Hematopoietic multipotent progenitor cell treated with erythropoietin and hydrocortisone succinate and interleukin-3 and kit ligand, for 17 days (in vitro differentiated cells): ENCODE measurements around the gene TMEM151B.

Experiments used
- DNase-seq: peaks from one replicate; pipeline ENCODE4 v3.0.0-alpha.2; 2015; ENCODE audit warnings: low spot score

TMEM151B gene

GRCh38 chr6:44232676-44233566, 37.3 kb upstream of the TMEM151B start:
- DNase-seq = no peak

- no peak for DNase-seq
These were observed 36.6 kb upstream of the TMEM151B start for GRCh38 chr6:44233567-44234100.

GRCh38 chr6:44234101-44235025, 35.9 kb upstream of the TMEM151B start:
- DNase-seq = peak; percentile 76

GRCh38 chr6:44235269-44235668, 35.0 kb upstream of the TMEM151B start:
- no peak for DNase-seq

- DNase-seq = peak; percentile 7
These were observed 34.2 kb upstream of the TMEM151B start for GRCh38 chr6:44235891-44236516.

GRCh38 chr6:44237021-44237812, 33.0 kb upstream of the TMEM151B start:
- DNase-seq = peak; percentile 97

GRCh38 chr6:44237813-44238433, 32.3 kb upstream of the TMEM151B start:
- peak; percentile 91 for DNase-seq

- no peak for DNase-seq
These were observed 31.4 kb upstream of the TMEM151B start for GRCh38 chr6:44238687-44239350.

GRCh38 chr6:44243345-44243744, 26.9 kb upstream of the TMEM151B start:
- DNase-seq = no peak

- DNase-seq = no peak
These were observed 24.8 kb upstream of the TMEM151B start for GRCh38 chr6:44245391-44245911.

GRCh38 chr6:44245912-44246662, 24.2 kb upstream of the TMEM151B start:
- DNase-seq = peak; percentile 89

- DNase-seq = peak; percentile 97
These were observed 23.4 kb upstream of the TMEM151B start, which contains the start of gene HSP90AB1 for GRCh38 chr6:44246663-44247337. TSS of gene HSP90AB1 (plus strand) at chr6:44247101. CDS start at chr6:44248630, 1,529 bp downstream.

GRCh38 chr6:44247338-44248302, 22.6 kb upstream of the TMEM151B start:
- peak; percentile 88 for DNase-seq

- peak; percentile 39 for DNase-seq
These were observed 21.7 kb upstream of the TMEM151B start for GRCh38 chr6:44248579-44248978.

GRCh38 chr6:44249082-44249748, 21.0 kb upstream of the TMEM151B start:
- DNase-seq = no peak

GRCh38 chr6:44250067-44250717, 20.1 kb upstream of the TMEM151B start:
- peak; percentile 40 for DNase-seq
